OCI-LY7 (cell line): ENCODE results near the gene CDC14B. TPM values are rescaled to one million over a fixed set of nuclear protein-coding genes. Genes with fewer than 3 reads are reported as not detected.
"Not testable (repeated sequence)": the region's sequence is repeated elsewhere in the genome, so short reads cannot be mapped to it uniquely, and the experiment has no call there.

Source experiments
- BruUV-seq: library from RNA; stranded (reverse); fragments of 400-500 nt; replicated peaks from 2 replicates; lab custom pipeline; 2021; lab: Mats Ljungman, UMichigan
- CTCF ChIA-PET: fragments of 300-600 bp; sonication (Branson Sonifier 250); formaldehyde crosslinking; loops from one replicate; lab custom pipeline; 2022; ENCODE audit warnings: antibody characterized with exemption; ENCODE audit not compliant: unreplicated experiment; lab: Charles Lee
- POLR2A ChIA-PET: fragments of 300-600 bp; sonication (Branson Sonifier 250); formaldehyde crosslinking; loops from one replicate; lab custom pipeline; 2022; ENCODE audit warnings: antibody characterized with exemption; lab: Charles Lee
- DNase-seq: peaks from one replicate; pipeline ENCODE4 v3.0.0-alpha.2; 2015; ENCODE audit warnings: low spot score
- H2AFZ ChIP-seq: fragments of 200-600 bp; sonication (generic), shearing (Covaris generic); 2 replicates; pipeline ENCODE4 v1.6.1; 2014; ENCODE audit warnings: mild to moderate bottlenecking, antibody characterized with exemption, low read length, moderate library complexity
- H3K27ac ChIP-seq: fragments of 200-600 bp; sonication (generic); 2 replicates; pipeline ENCODE4 v1.5.1; 2014; ENCODE audit warnings: mixed run types, low read depth, mild to moderate bottlenecking, moderate library complexity, low read length, inconsistent platforms; ENCODE audit not compliant: poor library complexity, severe bottlenecking
- H3K36me3 ChIP-seq: fragments of 200-600 bp; sonication (generic); 2 replicates; pipeline ENCODE4 v1.6.1; 2014; ENCODE audit warnings: mild to moderate bottlenecking, antibody characterized with exemption, low read length, moderate library complexity, mixed read lengths; ENCODE audit not compliant: insufficient read depth
- H3K4me1 ChIP-seq: fragments of 200-600 bp; sonication (generic); 2 replicates; pipeline ENCODE4 v1.5.1; 2014; ENCODE audit warnings: mild to moderate bottlenecking, low read length; ENCODE audit not compliant: insufficient read depth, poor library complexity, severe bottlenecking
- H3K4me2 ChIP-seq: fragments of 200-600 bp; sonication (generic); 2 replicates; pipeline ENCODE4 v1.6.1; 2014; ENCODE audit warnings: mild to moderate bottlenecking, low read length
- H3K4me3 ChIP-seq: fragments of 200-600 bp; sonication (generic); 2 replicates; pipeline ENCODE4 v1.5.1; 2014; ENCODE audit warnings: mild to moderate bottlenecking, low read depth, low read length; ENCODE audit not compliant: poor library complexity, severe bottlenecking
- H3K79me2 ChIP-seq: fragments of 200-600 bp; sonication (generic); 2 replicates; pipeline ENCODE4 v1.6.1; 2016; ENCODE audit warnings: low read depth, mild to moderate bottlenecking, low read length, moderate library complexity, mixed read lengths; ENCODE audit not compliant: insufficient read depth
- H3K9me2 ChIP-seq: fragments of 200-600 bp; sonication (generic); 2 replicates; pipeline ENCODE4 v1.6.1; 2016; ENCODE audit warnings: mild to moderate bottlenecking, low read length, mixed read lengths; ENCODE audit not compliant: insufficient read depth
- H3K9me3 ChIP-seq: fragments of 200-600 bp; sonication (generic); 2 replicates; pipeline ENCODE4 v1.6.1; 2014; ENCODE audit warnings: mild to moderate bottlenecking, mixed run types, low read length, mixed read lengths
- H4K20me1 ChIP-seq: fragments of 200-600 bp; sonication (generic); 2 replicates; pipeline ENCODE4 v1.6.1; 2014; ENCODE audit warnings: mild to moderate bottlenecking, antibody characterized with exemption, low read length, moderate library complexity, mixed read lengths; ENCODE audit not compliant: insufficient read depth
- EZH2phosphoT487 ChIP-seq: fragments of 200-600 bp; sonication (generic); IDR thresholded peaks from 2 replicates; pipeline ENCODE4 v1.6.1; 2018; ENCODE audit warnings: low read depth, borderline replicate concordance, mild to moderate bottlenecking, mixed run types, antibody characterized with exemption, low read length, moderate library complexity, mixed read lengths
- intact Hi-C: fragments of 100-400 bp; cut with micrococcal nuclease; formaldehyde crosslinking; loops from one replicate; pipeline ENCODE4 v1.10.0; 2022; ENCODE audit not compliant: unreplicated experiment
- total RNA-seq, 2 experiments: library from RNA; depleted of rRNA in 1 of 2; stranded (reverse); fragments of >200 nt in 1 of 2; shearing (Covaris generic) in 1 of 2; gene quantifications; 2 replicates each; pipeline ENCODE4 v1.2.3, GENCODE V29; 2014 to 2022
- TF ChIP-seq, protein P1 (sequence below): fragments of 200-600 bp; sonication (generic); conservative IDR thresholded peaks from 2 replicates; pipeline ENCODE4 v1.5.1; 2014; ENCODE audit warnings: mild to moderate bottlenecking, antibody characterized with exemption, low read length, moderate library complexity, mixed read lengths

CDC14B gene
- total RNA-seq, 2 experiments from 2014 or later: 0.27 TPM; not detected in 1

DNA sequence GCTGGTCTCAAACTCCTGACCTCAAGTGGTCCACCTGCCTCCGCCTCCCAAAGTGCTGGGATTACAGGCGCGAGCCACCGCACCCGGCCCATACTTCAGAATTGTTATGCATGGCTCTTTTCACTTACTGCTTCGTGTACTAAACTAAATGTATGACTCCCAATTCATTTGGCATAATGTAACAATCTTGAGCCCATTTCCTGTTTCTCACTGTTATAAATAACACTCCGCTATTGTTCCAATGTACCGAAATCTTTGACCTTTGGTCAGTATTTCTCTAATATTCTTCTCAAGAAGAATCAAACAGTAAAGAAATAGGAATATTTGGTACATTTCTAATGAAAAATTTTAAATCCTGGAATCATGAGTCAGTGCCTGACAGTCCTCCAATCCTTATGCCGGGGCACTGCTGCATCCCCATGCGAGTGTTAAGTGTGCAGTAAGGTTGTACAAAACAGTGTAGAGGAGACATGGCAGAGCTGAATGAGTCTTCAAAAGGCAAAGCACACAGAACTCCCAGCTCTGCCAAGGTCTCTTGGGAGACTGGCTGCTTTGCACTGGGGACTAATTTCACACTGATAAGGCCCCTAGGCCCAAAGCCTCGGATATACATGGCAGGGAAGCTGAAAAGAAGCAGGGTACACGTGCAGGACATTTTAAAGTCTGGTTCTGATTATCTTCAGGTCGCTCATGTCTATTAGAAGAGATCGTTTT is 111.3 kb downstream of the CDC14B start:
- POLR2A ChIA-PET: interaction anchor here (0.6 kb wide), 1 partner anchor 1106 kb away, joined by 4 read pairs; no protein-coding TSS in a partner anchor
- BruUV-seq: no TSS peak
- intact Hi-C loops: no loop called here
- Histone ChIP-seq H3K4me2 (no peak overlapping the region), H3K4me3 (no peak overlapping the region), H3K9me3 (no peaks in the 10 kb centered on the region), H3K79me2 (no peaks in the 10 kb centered on the region), H4K20me1 (no peaks in the 10 kb centered on the region), H3K9me2 (no peaks in the 10 kb centered on the region), H3K36me3 (no peaks in the 10 kb centered on the region), H3K4me1 (no peaks in the 10 kb centered on the region), H2AFZ (no peak overlapping the region), H3K27ac (no peak overlapping the region)
- TF ChIP-seq, protein P1, sequence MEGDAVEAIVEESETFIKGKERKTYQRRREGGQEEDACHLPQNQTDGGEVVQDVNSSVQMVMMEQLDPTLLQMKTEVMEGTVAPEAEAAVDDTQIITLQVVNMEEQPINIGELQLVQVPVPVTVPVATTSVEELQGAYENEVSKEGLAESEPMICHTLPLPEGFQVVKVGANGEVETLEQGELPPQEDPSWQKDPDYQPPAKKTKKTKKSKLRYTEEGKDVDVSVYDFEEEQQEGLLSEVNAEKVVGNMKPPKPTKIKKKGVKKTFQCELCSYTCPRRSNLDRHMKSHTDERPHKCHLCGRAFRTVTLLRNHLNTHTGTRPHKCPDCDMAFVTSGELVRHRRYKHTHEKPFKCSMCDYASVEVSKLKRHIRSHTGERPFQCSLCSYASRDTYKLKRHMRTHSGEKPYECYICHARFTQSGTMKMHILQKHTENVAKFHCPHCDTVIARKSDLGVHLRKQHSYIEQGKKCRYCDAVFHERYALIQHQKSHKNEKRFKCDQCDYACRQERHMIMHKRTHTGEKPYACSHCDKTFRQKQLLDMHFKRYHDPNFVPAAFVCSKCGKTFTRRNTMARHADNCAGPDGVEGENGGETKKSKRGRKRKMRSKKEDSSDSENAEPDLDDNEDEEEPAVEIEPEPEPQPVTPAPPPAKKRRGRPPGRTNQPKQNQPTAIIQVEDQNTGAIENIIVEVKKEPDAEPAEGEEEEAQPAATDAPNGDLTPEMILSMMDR: no peak
- TF ChIP-seq EZH2phosphoT487: no peak
- CTCF ChIA-PET: no interaction called here
- DNase-seq: no peak

DNA sequence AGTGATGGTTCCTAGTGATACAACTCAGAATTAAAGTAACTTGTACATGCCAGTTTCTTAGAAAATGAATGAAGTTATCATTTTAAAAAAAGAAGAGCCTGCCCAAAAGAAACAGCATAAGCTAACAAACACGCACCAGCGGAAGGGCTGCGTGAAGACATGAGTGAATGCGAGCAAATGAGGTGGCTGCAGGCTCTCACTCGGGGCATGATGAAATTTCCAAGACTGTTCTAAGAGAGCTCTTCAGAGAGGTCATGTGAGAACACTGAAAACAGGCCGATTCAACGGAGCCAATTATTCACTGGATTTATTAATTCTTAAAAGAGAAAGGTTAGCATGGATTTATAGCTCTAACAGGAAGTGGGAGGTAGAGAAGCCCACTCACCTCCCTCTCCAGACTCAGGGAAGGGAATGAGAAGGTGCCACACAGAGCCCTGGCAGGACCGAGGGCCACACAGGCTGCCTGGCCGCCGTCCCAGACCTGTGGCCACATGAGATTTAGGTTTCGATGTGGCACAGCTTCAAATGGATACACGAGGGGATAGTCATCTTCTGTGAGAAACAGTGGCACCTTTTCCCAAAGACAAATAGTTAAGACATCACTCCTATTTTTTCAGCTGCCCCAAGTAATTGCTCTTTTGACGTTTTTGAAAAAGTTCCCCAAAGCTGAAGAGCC is 114.2 kb downstream of the CDC14B start:
- CTCF ChIA-PET: no interaction called here
- TF ChIP-seq, protein P1: no peak
- TF ChIP-seq EZH2phosphoT487: no peak
- Histone ChIP-seq H3K9me2 (no peaks in the 10 kb centered on the region), H2AFZ (no peak overlapping the region), H3K79me2 (no peaks in the 10 kb centered on the region), H3K36me3 (no peaks in the 10 kb centered on the region), H3K4me2 (no peak overlapping the region), H3K9me3 (no peaks in the 10 kb centered on the region), H3K27ac (no peak overlapping the region), H3K4me1 (no peaks in the 10 kb centered on the region), H3K4me3 (no peak overlapping the region), H4K20me1 (no peaks in the 10 kb centered on the region)
- no TSS peak for BruUV-seq
- POLR2A ChIA-PET: interaction anchor here (0.5 to 0.6 kb wide), 2 partner anchors 16 to 890 kb away, joined by 3 read pairs; no protein-coding TSS in a partner anchor
- DNase-seq: no peak
- intact Hi-C loops: no loop called here

DNA sequence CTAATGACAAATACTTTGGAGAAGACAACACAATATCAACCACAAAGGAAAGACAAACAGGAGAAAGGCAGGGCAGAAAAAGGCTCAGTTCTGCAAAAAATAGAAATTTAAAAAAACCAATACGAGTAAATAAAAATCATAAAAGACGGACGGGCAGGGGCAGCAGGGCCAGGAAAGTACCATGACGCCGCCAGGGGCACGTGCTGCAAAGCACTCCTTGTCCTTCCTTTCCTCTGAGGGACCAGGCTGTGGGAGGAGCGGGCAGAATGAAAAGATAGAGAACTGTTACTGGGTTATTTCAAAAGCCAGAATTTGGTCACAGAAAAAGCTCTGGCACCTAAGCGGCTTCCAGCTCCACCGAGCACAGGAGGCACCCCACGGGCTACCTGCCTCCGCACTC is 115.7 kb downstream of the CDC14B start:
- Histone ChIP-seq H3K4me1 (no peaks in the 10 kb centered on the region), H4K20me1 (no peaks in the 10 kb centered on the region), H2AFZ (no peak overlapping the region), H3K9me2 (no peaks in the 10 kb centered on the region), H3K4me3 (no peak overlapping the region), H3K79me2 (no peaks in the 10 kb centered on the region), H3K4me2 (no peak overlapping the region), H3K36me3 (no peaks in the 10 kb centered on the region), H3K27ac (no peak overlapping the region), H3K9me3 (no peaks in the 10 kb centered on the region)
- BruUV-seq: no TSS peak
- no peak for TF ChIP-seq EZH2phosphoT487
- TF ChIP-seq, protein P1: no peak
- DNase-seq: no peak
- intact Hi-C loops: no loop called here
- ChIA-PET CTCF (no interaction called here), POLR2A (interaction anchor here (0.6 kb wide), 1 partner anchor 129 kb away, joined by 5 read pairs; no protein-coding TSS in a partner anchor)

DNA sequence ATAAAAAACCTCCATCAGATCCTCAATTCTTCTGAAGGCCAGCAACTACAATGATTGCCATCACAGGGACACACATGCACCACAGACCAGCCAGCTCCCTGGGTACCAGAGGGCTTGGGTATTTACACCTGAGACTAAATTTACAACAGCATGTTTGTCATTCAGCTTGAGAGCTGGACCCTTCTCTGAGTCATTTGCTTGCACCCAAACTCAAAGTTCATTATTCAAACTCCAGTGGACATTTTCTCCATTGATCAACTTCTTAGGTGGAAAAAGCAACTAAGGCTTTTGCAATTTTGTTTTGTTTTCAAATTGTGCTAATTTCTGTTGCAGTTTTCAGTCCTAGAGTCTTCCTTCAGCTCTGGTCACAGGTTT is 116.3 kb downstream of the CDC14B start:
- H3K27ac ChIP-seq, POLR2A ChIA-PET, H4K20me1 ChIP-seq, DNase-seq, H3K9me3 ChIP-seq, H3K79me2 ChIP-seq, H3K9me2 ChIP-seq, H3K4me2 ChIP-seq, H3K4me3 ChIP-seq, H2AFZ ChIP-seq, H3K36me3 ChIP-seq, CTCF ChIA-PET, intact Hi-C loops, BruUV-seq, H3K4me1 ChIP-seq: not testable (repeated sequence)
